Iris pigment epithelial cell (primary cell): ENCODE measurements around the gene INPP4B.
"Not testable (repeated sequence)": the region's sequence is repeated elsewhere in the genome, so short reads cannot be mapped to it uniquely, and the experiment has no call there.

Experiments used
- DNase-seq: peaks from one replicate; pipeline ENCODE4 v3.0.0-alpha.2; 2011; ENCODE audit warnings: low read depth

INPP4B gene

GRCh38 chr4:142540483-142540804, 305.7 kb downstream of the INPP4B start:
- no peak for DNase-seq

GRCh38 chr4:142539796-142540482, 306.2 kb downstream of the INPP4B start:
- DNase-seq, result no peak

DNA sequence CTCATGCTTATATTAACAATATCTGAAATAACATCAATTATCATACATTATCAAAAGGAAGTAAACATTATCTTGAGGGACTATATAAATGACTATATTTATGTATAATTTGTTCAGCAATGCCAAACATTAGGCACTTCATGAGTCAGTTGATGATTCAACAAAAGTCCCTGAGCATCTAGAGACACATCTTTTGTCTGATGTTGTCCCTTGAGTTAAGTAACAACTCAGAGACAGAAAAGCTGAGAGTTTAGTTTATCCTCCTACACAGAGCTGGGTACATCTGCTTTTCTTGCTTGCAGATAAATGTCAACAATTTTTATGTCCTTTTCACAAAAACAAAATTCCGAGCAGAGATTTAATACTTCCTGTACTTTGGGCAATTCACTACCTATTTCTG, 311.1 kb downstream of the INPP4B start:
- peak; percentile 26 for DNase-seq

DNA sequence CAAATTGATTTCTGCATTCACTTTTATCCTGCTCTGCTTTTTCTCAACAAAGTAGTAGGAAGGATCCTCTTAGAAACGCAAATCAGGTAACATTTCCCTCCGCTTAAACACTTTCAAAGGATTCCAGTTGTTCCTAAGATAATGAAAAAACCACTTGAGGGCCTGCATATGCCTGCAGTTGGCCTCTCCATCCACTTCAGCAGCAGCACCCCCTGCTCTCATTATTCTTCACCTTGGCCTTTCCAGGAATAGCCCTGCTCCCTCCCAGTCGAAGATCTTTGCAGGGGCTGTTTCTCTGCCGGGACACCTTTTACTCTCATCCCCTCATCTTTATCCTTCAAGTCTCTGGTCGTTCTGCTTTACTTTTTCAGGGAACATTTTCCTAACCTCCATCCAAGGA, 314.0 kb downstream of the INPP4B start:
- DNase-seq, result no peak

DNA sequence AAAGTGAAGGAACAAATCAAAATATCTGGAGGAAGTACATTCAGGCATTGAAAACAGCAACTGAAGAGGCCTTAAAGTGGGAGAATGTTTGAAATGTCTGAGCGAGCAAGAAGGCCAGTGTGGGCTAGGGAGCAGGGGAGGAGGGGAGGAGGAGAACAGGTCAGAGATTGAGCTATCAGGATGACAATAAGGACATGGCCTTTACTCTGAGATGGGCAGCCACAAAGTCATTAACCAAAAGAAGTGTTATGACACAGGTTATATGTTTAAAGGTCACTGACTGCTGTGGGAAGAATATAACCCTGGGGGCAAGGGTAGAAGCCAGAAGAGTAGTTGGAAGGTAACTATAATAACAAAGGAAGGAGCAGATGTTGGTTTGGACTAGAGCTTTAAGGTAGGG, 315.4 kb downstream of the INPP4B start:
- DNase-seq, result no peak

- peak; percentile 7 for DNase-seq
Observed at GRCh38 chr4:142528433-142528832, 317.7 kb downstream of the INPP4B start.

GRCh38 chr4:142523111-142523510, 323.0 kb downstream of the INPP4B start:
- DNase-seq, result no peak

DNA sequence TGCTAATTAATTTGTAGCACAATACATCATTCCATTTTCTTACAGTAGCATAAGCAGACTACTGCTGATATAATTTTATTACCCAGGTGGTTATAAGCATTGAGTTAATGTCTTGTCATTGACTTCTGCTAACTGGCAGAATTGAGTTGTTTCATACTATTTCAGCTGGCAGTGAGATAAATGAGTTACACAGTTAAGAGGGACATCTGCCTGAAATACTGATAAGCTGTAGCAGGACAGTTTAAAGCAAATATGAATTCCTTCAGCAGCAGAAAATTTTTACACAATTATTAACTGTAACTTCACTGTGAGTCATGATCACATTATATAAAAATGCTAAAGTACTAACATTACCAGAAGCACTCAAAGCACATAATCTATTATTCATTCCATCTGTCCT, 326.8 kb downstream of the INPP4B start:
- peak; percentile 0 for DNase-seq

- peak; percentile 22 for DNase-seq
Observed at GRCh38 chr4:142516686-142517526, 329.2 kb downstream of the INPP4B start.

- peak; percentile 18 for DNase-seq
Observed at GRCh38 chr4:142512161-142512560, 333.9 kb downstream of the INPP4B start.

- no peak for DNase-seq
Observed at GRCh38 chr4:142509881-142510280, 336.2 kb downstream of the INPP4B start.

- not testable (repeated sequence) for DNase-seq
Observed at GRCh38 chr4:142509381-142509780, 336.7 kb downstream of the INPP4B start.

DNA sequence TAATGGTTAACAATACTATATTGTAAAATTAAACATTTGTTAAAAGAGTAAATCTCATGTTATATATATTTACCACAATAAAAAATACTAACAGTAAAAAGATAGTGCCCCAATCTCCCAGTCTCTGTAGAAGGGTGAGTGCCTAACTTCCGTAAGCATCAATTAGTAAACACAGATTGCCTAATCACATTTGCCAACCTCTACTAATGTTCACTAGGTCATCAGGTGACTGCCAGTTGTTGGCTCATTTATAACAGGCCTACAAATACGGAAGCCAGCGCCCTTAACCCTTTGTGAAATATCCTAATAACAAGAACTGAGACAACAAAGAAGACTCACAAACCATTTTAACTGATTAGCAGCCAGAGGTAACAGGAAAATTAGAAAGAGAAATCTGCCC, 345.1 kb downstream of the INPP4B start:
- DNase-seq, result no peak

DNA sequence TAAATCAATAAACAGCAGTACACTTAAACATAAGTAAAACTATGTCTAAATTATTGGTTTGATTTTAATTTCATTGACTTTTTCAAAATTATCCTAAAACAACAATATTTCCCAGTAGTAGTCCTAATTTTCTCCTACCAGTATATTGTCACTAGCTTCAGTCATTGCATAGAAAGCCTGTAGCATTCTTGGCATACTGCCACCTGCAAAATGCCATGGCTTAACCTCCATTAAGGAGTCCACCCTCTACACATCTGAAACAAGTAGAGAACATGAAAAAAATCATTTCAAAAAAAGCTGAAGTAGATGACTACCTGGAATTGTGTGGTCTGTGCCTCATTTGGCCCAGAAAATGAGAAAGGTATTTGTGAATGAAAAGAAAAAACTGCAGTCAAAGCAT, 348.5 kb downstream of the INPP4B start:
- no peak for DNase-seq

DNA sequence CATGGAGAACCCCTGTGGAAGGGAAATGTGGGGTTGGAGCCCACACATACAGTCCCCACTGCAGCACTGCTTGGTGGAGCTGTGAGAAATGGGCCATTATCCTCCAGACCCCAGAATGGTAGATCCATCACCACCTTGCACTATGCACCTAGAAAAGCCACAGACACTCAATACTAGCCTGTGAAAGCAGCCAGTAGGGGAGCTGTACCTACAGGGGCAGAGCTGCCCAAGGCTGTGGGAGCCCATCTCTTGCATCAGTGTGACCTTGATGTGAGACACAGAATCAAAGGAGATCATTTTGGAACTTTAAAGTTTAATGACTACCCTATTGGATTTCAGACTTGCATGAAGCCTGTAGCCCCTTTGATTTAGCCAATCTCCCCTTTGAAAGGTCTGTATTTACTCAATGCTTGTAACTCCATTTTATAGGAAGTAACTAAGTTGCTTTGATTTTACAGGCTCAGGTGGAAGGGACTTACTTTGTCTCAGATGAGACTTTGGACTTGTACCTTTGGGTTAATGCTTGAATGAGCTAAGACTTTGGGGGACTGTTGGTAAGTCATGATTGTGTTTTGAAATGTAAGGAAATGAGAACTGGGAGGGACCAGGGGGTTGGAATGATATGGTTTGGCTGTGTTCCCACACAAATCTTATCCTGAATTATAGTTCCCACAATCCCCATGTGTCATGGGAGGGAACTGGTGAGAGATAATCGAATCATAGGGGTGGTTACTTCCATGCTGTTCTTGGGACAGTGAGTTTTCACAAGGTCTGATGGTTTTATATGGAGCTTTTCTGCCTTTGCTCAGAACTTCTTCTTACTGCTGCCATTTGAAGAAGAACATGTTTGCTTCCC, 352.6 kb downstream of the INPP4B start:
- DNase-seq, result no peak

GRCh38 chr4:142485452-142485851, 360.6 kb downstream of the INPP4B start:
- no peak for DNase-seq

- DNase-seq, result peak; percentile 30
Observed at GRCh38 chr4:142480244-142480643, 365.9 kb downstream of the INPP4B start.

GRCh38 chr4:142475663-142476062, 370.4 kb downstream of the INPP4B start:
- DNase-seq, result peak; percentile 60

DNA sequence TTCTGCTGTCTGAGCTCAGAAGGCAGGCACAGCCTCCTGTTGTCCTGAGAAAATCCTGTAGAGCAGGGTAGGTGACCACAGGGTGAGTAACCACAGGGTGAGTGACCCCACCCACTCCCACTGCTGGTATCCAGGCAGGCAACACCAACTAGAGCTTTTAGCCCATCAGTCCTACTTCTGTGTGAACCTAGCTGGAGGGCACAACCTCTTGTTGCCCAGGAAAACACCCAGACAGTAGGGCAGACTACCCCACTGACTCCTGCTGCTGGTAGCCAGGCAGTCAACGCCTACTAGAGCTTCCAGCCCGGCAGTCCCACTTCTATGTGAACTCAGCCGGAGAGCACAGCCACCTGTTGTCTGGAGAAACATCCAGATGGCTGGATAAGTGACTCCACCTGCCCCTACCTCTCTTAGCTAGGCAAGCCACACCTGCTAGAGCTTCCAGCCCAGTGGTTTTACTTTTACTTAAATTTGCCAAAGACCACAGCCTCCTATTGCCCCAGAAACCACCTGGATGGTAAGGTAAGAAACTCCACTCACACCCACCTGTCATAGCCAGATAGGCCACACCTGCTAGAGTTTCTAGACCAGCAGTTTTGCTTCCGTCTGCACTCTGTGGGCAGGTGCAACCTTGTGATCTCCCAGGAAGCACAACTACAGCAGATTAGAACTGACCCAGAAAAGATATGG, 371.6 kb downstream of the INPP4B start:
- DNase-seq, result peak; percentile 7

- no peak for DNase-seq
Observed at GRCh38 chr4:142473960-142474338, 372.2 kb downstream of the INPP4B start.

DNA sequence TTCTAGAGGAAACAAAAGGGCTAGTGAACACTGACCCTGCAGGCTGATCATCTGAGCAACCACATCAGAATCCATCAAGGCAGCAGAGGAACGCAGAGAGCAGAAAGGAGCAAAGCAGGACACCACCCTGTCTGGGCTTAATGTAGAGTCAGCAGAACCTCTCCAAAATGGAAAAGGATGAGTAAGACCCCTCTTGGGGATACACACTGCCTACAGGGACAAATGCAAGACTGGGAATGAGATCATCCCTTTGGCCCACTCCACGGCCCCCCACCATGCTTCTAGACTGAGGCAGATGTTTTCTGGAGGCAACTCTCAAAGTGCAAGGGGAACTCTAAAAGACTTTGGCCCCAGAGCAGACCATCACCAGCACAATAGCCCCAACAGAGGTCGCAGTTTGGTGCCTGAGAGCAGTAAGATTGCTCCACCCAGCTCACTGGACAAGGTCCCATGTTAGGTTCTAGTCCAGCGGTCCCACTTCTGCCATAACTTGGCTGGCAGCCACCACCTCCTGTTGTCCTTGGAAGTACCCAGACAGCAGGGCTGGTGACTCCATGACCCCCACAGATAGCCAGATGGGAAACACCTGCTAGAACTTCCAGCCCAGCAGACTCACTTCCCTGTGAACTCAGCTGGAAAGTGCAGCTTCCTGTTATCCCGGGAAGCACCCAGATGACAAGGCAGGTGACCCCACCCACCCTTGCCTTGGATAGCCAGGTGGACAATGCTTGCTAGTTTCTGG, 372.7 kb downstream of the INPP4B start:
- DNase-seq, result no peak
